Pancreas (tissue), 10 donors: ENCODE data around the gene KLF11. TPM values are rescaled to one million over a fixed set of nuclear protein-coding genes. Genes with fewer than 3 reads are reported as not detected.

Source experiments
- ATAC-seq, 4 donors: fragments of 200-7000 bp; cut with Tn5 transposase; one replicate each; pipeline versions ENCODE4 v1.8.0 to v1.9.1; 2020; ENCODE audit warnings: mild to moderate bottlenecking in 4 of 4, moderate library complexity in 4 of 4
- DNase-seq, 6 donors: peaks; one replicate each; pipeline ENCODE4 v3.0.0-alpha.2; 2020
- FAIRE-seq: peaks from 2 replicates; lab custom pipeline; 2012; peaks lifted over from hg19 to GRCh38; lab: Jason Lieb, UNC
- H3K27ac ChIP-seq, 4 donors: fragments of 200-600 bp; sonication (generic); 1 replicate in 3 of 4; 2 replicates in 1 of 4; pipeline versions ENCODE4 v1.5.0 to v1.8.0; 2020
- H3K27me3 ChIP-seq, 4 donors: fragments of 200-600 bp; one replicate each; pipeline ENCODE4 v1.8.0; 2021
- H3K36me3 ChIP-seq, 3 donors: fragments of 200-600 bp; sonication (generic) in 1 of 3; one replicate each; pipeline versions ENCODE4 v1.5.0 to v1.8.0; 2020 to 2021
- H3K4me1 ChIP-seq, 3 donors: fragments of 200-600 bp; one replicate each; pipeline ENCODE4 v1.8.0; 2021
- H3K4me3 ChIP-seq, 4 donors: fragments of 200-600 bp; sonication (generic) in 2 of 4; one replicate each; pipeline versions ENCODE4 v1.5.0 to v1.8.0; 2020 to 2021
- H3K9me3 ChIP-seq, 4 donors: fragments of 200-600 bp; one replicate each; pipeline ENCODE4 v1.8.0; 2021
- WGBS, 2 donors: extraction: QIAGEN DNeasy Blood & Tissue Kit; methylation state at CpG; one replicate each; pipeline ENCODE4 v1.1.7; 2013; 5-methylcytosine and 5-hydroxymethylcytosine counted together
- intact Hi-C, 3 donors: fragments of 100-400 bp; cut with DNase I; formaldehyde crosslinking; loops; one replicate each; pipeline versions ENCODE4 v1.11.1 to v1.14.2; 2022
- polyA plus RNA-seq, 2 donors: library from polyadenylated mRNA; stranded (reverse); fragments of 200-250 nt; gene quantifications; one replicate each; pipeline ENCODE4 v1.2.3, GENCODE V29; 2013
- total RNA-seq, 6 donors: library from RNA; stranded (reverse); fragmentation: NEBNext Ultra II Directional in 4 of 6; extraction: Animal tissue kit (Norgen Biotek cat#: 25700) in 4 of 6; gene quantifications; one replicate each; pipeline versions ENCODE4 v1.2.1 to v1.2.4, GENCODE V29; 2021 to 2023
- TF ChIP-seq, protein P1 (sequence below), 4 donors: fragments of 200-600 bp; sonication (generic) in 3 of 4; IDR thresholded peaks; one replicate each; pipeline versions ENCODE4 v1.5.0 to v1.8.0; 2021; ENCODE audit warnings: antibody characterized with exemption in 4 of 4
- donor health status: healthy with polysubstance abuse.
- donor health status: DM: no; HTN: no; CAD: no; lungs with moderate emphysema.
- donor health status: DM: no; HTN: no; CAD: no.
- donor health status: control.
- donor health status: control.
- donor health status: Bipolar disorder and iron deficiency.
- donor health status: DM: yes; HTN: yes; CAD: no.
- donor health status: DM: no; HTN: no; CAD: no.
- donor health status: DM: no; HTN: no; CAD: no.
- donor health status: DM: yes; HTN: yes; CAD: no.

The KLF11 gene
- total and polyA plus RNA-seq, 8 donors: 6.4 to 41.2 (median 21.3) TPM

DNA sequence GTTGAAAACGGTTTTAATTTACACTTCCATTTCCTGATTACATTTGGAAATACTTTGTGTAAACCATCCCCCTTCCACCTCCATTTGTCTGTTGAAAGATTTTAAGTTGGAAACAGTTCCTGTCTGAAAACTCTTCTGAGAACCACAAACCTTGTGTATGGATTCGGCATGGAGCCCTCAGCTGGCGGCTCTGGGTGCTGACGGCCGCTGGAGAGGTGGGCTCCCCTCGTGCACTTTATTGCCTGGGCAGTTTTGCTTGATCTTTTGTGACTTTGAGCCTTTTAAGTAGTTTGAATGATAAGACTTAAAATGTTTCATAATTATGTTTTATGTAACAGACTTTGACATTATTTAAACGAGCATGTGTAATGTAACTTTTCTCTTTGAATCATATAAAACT, 11.1 kb downstream of the KLF11 start:
- WGBS, 2 donors: 36 to 52% methylated on average over 7 of the region's 7 CpGs
- TF ChIP-seq, protein P1, sequence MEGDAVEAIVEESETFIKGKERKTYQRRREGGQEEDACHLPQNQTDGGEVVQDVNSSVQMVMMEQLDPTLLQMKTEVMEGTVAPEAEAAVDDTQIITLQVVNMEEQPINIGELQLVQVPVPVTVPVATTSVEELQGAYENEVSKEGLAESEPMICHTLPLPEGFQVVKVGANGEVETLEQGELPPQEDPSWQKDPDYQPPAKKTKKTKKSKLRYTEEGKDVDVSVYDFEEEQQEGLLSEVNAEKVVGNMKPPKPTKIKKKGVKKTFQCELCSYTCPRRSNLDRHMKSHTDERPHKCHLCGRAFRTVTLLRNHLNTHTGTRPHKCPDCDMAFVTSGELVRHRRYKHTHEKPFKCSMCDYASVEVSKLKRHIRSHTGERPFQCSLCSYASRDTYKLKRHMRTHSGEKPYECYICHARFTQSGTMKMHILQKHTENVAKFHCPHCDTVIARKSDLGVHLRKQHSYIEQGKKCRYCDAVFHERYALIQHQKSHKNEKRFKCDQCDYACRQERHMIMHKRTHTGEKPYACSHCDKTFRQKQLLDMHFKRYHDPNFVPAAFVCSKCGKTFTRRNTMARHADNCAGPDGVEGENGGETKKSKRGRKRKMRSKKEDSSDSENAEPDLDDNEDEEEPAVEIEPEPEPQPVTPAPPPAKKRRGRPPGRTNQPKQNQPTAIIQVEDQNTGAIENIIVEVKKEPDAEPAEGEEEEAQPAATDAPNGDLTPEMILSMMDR (IDR thresholded peaks at IDR 0.05): no peak
- H3K4me1 ChIP-seq: peaks cover 13 to 19% (median 16%) of the 10 kb centered on the region in 3 donors
- no peak overlapping the region for H3K27ac ChIP-seq
- no peak for ATAC-seq
- H3K27me3 ChIP-seq: no peaks in the 10 kb centered on the region
- H3K9me3 ChIP-seq: no peaks in the 10 kb centered on the region
- FAIRE-seq: no peak
- no peak overlapping the region for H3K4me3 ChIP-seq
- intact Hi-C loops: loop anchor here in 1 of 3 donors (10.0 kb wide), 1 partner anchor 250 kb away; no protein-coding TSS in a partner anchor
- peaks cover 0 to 48% (median 6%) of the 10 kb centered on the region in 3 donors for H3K36me3 ChIP-seq
- DNase-seq: no peak

- TF ChIP-seq, protein P1 (IDR thresholded peaks at IDR 0.05): no peak
- DNase-seq (peak in 1 of 6 donors; percentile 35), ATAC-seq (no peak), FAIRE-seq (no peak)
- peaks cover 8 to 18% (median 16%) of the 10 kb centered on the region in 3 donors for H3K4me1 ChIP-seq
- no peaks in the 10 kb centered on the region for H3K9me3 ChIP-seq
- peaks cover 0 to 43% (median 5%) of the 10 kb centered on the region in 3 donors for H3K36me3 ChIP-seq
- WGBS, 2 donors: 85 to 93% methylated on average over 7 of the region's 7 CpGs
- no peak overlapping the region for H3K27ac ChIP-seq
- H3K27me3 ChIP-seq: no peaks in the 10 kb centered on the region
- intact Hi-C loops: loop anchor here in 1 of 3 donors (10.0 kb wide), 1 partner anchor 250 kb away; no protein-coding TSS in a partner anchor
- H3K4me3 ChIP-seq: no peak overlapping the region
These were observed 11.6 kb downstream of the KLF11 start for GRCh38 chr2:10054976-10055375.

GRCh38 chr2:10056439-10056838, 13.1 kb downstream of the KLF11 start:
- Histone ChIP-seq H3K36me3 (peaks cover 0 to 37% (median 5%) of the 10 kb centered on the region in 3 donors), H3K4me3 (no peak overlapping the region), H3K27ac (no peak overlapping the region), H3K9me3 (no peaks in the 10 kb centered on the region), H3K4me1 (peaks cover 7 to 18% (median 16%) of the 10 kb centered on the region in 3 donors), H3K27me3 (no peaks in the 10 kb centered on the region)
- intact Hi-C loops: loop anchor here in 1 of 3 donors (10.0 kb wide), 1 partner anchor 252 kb away; no protein-coding TSS in a partner anchor
- DNase-seq (peak in 2 of 6 donors; percentile 17 to 39), FAIRE-seq (no peak), ATAC-seq (no peak)
- 83 to 86% methylated on average over 11 of the region's 11 CpGs for WGBS, 2 donors
- TF ChIP-seq, protein P1 (IDR thresholded peaks at IDR 0.05): no peak

DNA sequence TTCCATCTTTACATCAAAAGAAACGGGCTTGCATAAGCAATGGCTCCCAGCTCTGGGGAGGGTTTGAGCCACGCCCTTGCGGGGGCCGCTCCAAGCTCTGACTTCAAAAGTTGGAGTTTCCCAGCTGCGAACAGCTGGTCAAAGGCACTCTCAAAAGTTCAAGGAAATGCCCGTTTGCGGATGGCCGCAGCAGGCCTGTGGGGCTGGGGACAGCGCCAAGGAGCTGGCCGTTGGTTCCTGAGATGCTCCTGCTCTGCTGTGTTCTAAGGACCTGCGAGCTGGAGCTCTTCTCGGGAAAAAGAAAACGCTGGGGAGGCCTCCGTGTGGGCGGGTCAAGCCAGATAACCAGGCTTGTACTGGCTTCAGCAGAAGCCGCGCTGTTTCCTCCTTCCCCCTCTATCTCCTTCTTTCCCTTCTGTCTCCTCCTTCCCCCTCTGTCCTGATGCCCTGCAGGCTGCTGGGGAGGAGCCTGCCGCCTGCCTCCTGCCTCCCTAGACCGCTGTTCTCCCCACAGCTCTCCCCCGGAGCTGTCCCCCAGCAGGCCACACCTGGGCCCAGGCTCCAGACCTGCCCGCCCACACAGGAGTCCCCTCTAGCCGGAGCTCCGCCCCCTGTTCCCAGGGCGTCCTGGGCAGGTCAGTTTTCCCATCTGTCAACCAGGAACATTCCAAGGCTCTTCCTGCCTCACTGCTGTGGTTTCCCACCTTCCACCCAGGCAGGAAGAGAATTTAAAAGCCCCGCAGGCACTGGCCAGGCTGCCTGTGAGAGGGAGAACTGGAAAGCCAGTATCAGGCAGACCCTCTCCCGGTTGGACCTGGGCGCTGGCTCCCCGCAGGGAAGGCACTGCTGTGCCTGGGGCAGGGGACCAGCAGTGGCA, 14.1 kb downstream of the KLF11 start:
- H3K27me3 ChIP-seq: no peaks in the 10 kb centered on the region
- peak overlapping the region; percentile 5 to 45 (median 36) for H3K27ac ChIP-seq
- ATAC-seq (peak in 3 of 4 donors; percentile 18 to 70 (median 46)), FAIRE-seq (no peak), DNase-seq (peak in 3 of 6 donors; percentile 54 to 76 (median 59))
- WGBS, 2 donors: 51 to 68% methylated on average over 26 to 28 of the region's 28 CpGs
- no peak overlapping the region for H3K4me3 ChIP-seq
- TF ChIP-seq, protein P1 (IDR thresholded peaks at IDR 0.05): no peak
- peaks cover 0 to 27% (median under 1%) of the 10 kb centered on the region in 3 donors for H3K36me3 ChIP-seq
- intact Hi-C loops: loop anchor here in 1 of 3 donors (10.0 kb wide), 1 partner anchor 253 kb away; no protein-coding TSS in a partner anchor
- peaks cover 7 to 18% (median 16%) of the 10 kb centered on the region in 3 donors for H3K4me1 ChIP-seq
- H3K9me3 ChIP-seq: no peaks in the 10 kb centered on the region
